Mesenteric fat pad (tissue), 1 donor: ENCODE data around the gene MAP6. TPM values are rescaled to one million over a fixed set of nuclear protein-coding genes. Genes with fewer than 3 reads are reported as not detected.
A peak's percentile ranks its signal among the peaks of the same experiment; 100 is the strongest.
"Not testable (repeated sequence)": the region's sequence is repeated elsewhere in the genome, so short reads cannot be mapped to it uniquely, and the experiment has no call there.

Experiments
- DNase-seq: peaks from one replicate; pipeline ENCODE4 v3.0.0-alpha.2; 2020; ENCODE audit warnings: low spot score
- long read RNA-seq: library from polyadenylated mRNA; unstranded; transcript quantifications from one replicate; pipeline ENCODE4 v2.0.0, GENCODE V29; 2020
- total RNA-seq: library from RNA; stranded (reverse); fragmentation: NEBNext Ultra II Directional; extraction: Animal tissue kit (Norgen Biotek cat#: 25700); gene quantifications from one replicate; pipeline ENCODE4 v1.2.1, GENCODE V29; 2021
- donor health status: DM: yes; HTN: yes; CAD: no.

The MAP6 gene
- total RNA-seq, result 4.8 TPM
- long read RNA-seq, partial matches to known transcripts, result 0 of 1 reads
- long read RNA-seq, other reads (novel, unspliced or antisense), result 1 of 1 reads

DNA sequence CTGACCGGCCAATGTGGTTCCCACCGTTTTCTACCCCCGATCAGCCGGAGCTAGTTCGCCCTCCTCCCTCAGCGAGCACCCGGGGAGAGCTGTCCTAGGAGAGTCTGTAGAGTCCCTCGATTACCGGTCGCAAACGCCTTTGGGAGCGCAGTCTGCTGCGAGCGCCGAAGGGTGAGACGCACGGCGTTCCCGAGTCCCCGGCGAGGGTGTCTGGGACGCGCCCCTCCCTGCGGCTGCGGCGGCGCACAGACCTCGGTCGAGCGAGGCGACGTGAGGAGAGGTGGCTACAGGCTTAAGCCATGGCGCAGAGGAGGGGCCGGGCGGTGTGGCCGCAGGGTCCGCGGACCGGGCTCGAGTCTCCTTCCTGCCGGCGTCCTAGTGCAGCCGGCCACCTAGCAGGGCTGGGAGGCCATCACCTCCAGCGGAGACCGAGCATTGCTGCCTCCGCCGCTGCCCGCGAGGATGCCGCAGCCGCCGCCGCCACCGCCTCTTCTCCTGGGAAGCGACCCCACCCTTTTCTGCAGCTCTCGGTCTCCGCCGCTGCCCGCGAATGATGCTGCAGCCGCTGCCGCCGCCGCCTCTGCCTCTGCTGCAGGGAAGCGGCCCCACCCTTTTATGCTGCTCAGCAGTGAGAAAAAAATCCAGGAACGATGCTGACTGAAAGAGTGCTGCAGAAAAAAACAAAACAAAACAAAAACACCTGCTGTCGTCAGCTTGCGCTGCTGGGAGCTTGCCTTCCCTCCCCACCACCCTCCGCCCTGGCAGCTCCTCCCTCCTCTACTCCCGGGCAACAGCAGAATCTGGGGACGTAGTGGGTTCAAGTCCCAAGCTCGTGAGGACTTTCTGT lies at the start of gene MAP6:
Gene MAP6 (minus strand): TSS at position 588 of the 847 bp plus-strand sequence. CDS start 669 bp downstream, outside the sequence.
- no peak for DNase-seq

DNA sequence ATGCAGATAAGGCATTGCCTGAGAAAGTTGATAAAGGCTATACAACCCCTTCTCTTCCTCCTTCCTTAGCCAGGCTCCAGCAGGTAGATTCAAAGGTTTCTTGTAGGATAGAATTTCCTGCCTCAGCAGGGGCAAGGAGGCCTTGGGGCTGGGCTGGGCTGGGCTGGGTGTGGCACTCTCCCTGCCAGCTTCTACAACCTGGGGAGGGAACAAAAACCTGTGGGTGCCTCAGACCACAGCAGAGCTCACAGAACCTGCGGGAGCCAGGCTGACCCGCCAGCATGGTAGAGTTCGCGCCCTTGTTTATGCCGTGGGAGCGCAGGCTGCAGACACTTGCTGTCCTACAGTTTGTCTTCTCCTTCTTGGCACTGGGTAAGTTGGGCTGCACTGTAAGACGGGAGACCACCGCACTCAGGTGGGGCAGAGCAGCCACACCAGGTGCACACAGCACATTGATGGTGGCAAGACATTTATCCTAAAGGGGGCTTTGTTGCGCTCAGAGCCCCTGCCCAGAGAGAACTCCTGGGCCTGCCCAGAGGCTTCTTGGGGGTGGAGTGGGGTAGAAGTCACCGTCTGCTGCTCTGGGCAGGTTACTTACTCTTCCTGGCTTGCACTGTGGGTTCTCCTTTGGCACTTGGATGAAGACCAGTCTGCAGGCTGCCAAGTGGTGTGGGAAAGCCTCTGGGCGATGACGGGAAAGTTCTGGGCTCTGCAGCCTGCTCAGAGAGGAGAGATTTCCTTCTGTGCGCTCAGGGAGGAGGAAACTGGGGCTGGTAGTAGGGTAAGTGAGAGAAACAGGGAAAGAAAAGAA lies 49.0 kb upstream of the MAP6 start, which contains the start of gene MOGAT2:
Gene MOGAT2 (plus strand): TSS at position 231 of the 811 bp plus-strand sequence. CDS start 51 bp downstream, at position 282.
- DNase-seq, result no peak

DNA sequence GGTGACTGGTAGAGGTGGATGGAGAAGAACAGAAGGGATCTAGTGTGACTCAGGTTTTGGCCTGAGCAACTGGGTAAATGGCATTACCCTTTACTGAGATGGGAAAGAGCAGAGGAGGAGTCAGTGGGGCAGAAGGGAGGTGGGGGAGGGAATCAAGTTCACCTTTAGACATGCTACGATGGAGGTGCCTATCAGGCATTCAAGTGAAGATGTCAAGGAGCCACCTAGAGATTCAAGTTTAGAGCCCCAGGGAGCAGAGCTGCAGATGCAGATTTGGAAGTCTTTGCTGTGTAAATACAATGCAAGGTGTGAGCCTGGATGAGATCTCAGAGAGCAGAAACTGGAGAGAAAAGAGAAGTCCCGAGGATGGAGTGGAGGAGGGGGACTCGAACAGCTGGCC lies 47.8 kb upstream of the MAP6 start:
- DNase-seq, result no peak

DNA sequence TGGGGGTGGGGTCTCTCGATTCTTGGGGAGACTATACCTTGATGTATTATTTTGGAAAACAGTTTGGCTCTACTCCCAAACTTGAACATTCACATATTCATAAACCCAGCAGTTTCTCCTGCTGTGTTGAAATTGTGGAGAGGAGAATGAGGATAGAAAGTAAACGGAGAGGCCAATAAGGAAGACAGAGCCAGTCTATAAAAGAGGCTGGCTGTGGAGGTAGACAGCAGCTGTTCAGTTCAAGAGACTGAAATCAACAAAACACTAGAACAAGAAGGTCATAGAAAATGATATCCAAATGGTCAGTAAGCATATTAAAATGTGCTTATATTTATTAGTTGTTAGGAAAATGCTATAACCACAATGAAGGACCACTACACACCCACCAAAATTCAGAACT lies 46.9 kb upstream of the MAP6 start:
- DNase-seq, result no peak

DNA sequence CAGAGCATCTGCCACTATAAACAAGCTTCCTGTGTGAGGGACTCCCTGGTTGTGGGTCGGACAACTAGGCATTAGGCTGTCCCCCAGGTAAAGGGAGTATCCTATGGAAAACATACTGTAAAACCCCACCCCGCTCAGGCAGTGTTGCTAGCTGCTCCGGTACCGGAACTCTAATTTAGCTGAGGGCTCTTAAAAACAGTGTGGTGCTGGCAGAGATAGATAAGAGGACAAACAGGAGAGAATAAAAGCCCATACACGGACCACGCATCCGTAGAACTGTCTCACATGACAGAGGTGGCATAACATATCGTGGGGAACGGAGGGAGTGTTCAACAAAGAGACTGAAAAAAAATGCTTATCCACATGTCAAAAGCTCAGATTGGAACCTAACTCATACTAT lies 45.4 kb upstream of the MAP6 start:
- peak; percentile 35 for DNase-seq

DNA sequence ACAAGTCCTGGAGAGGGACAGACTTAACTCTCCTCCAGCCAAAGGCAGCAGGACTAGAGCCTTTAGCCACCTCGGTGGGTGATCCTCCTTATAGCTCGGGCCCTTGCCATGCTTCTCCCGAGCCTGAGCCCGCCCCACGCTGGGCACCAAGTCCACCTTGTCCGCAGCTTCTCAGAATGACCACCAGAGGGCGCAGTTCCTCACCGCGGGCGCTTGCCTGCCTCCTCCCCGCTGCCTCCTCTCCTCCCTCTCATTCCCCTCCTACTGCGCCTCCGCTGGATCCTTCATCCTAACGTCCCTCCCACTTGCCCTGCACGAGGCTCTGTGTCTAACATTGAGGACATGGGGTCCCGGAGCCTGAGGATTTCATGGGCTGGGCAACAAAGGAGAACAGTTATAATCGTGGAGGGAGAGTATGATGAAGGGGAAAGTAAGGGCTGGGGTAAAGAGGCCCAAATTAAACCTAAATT lies 37.5 kb upstream of the MAP6 start:
- peak; percentile 90 for DNase-seq

DNA sequence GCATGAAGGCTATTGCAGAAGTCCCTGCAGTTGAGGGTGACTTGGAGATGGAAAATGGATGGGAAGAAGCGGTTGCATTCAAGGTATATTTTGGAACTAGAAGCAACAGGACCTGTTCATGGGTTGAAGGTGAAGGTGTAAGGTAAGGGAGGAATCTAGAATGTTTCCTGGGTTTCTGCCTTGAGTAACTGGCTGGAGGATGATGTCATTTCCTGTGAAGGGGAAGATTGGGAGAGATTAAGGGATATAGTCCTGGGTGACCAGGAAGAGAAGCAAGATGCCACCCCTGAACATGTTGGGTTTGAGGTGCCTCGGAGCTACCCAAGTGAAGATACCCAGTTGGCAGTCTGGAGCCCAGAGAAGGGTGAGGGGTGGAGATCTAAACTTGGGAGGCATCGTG lies 36.7 kb upstream of the MAP6 start:
- no peak for DNase-seq

DNA sequence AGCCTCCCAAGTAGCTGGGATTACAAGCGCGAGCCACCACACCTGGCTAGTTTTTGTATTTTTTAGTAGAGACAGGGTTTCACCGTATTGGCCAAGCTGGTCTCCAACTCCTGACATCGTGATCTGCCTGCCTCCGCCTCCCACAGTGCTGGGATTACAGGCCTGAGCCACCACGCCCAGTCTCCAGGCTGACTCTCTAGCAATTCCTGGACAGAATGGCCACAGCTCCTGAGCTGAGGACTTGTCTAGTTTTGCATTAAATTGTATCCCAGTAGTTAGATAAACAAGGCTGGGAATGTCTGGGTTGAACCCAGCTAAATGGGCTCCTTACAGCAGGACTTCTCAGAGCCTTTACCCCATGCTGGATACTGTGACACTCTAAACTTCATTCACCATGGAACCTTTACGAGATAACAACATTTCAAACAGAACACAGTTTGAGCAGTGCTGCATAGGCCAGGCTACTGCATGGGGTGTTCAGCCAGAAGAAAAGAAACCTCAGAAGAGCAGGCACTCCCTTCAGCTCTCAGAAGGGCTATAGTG lies 34.9 kb upstream of the MAP6 start:
- no peak for DNase-seq

DNA sequence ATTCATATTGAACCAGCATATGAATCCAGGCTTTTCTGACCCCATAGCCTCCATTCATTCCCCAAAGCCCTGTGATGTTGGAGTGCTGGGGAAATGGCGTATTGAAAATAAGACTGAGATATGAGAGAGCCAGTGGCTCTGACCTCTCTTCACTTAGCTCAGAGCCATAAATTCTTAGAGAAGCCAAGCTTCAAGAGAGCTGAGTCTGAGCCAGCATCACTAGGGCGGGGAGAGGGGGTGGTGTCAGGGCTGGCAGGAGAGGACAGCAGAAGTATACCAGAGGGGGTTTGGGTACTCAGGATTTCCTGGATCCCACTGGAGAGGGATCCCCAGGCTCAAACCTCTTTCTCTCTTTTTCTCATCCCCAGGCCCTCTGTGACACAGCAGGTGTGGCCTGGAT lies 32.1 kb upstream of the MAP6 start:
- DNase-seq, result no peak

DNA sequence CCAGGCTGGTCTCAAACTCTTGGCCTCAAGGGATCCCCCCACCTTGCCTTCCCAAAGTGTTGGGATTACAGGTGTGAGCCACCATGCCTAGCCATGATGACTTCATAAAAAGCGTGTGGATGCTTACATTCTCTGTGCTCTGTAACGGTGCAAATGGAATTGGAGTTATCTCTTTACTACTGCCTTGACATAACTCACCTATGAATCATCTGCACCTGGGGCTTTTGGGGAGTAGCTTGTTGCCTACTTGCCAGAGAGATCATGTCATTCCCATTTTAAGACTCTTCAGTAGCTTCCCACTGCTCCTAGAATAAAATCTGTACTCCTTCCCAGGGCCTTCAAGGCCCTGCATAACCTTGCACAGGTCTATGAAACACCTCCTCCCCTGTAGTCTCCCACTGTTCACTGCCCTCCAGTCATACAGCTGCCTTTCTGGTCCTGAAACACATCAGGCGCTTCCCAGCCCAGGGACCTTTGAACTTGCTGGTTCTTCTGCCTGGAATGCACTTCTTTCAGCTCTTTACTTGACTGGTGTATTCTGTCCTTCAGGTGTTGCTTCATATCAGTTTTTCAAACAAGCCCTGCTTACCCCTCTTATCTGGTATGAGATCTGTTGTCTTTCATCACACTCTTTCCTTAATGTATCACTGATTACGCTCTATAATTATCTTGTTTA lies 29.2 kb upstream of the MAP6 start:
- no peak for DNase-seq

DNA sequence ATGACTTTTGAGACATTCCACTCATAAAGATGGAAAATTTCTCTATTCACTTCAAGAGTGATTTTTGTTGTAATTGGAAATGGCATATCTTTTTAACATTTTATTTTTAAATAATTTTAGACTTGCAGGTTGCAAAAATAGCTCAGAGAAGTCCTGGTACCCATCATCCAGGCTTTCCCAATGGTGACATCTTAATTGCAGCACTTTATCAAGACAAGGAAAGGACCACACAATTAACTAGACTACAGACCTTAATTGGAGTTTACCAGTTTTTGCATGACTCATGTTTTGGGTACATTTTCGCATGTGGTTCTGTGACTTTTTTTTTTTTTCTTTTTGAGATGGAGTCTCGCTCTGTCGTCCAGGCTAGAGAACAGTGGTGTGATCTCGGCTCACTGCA lies 23.0 kb upstream of the MAP6 start:
- DNase-seq, result no peak

DNA sequence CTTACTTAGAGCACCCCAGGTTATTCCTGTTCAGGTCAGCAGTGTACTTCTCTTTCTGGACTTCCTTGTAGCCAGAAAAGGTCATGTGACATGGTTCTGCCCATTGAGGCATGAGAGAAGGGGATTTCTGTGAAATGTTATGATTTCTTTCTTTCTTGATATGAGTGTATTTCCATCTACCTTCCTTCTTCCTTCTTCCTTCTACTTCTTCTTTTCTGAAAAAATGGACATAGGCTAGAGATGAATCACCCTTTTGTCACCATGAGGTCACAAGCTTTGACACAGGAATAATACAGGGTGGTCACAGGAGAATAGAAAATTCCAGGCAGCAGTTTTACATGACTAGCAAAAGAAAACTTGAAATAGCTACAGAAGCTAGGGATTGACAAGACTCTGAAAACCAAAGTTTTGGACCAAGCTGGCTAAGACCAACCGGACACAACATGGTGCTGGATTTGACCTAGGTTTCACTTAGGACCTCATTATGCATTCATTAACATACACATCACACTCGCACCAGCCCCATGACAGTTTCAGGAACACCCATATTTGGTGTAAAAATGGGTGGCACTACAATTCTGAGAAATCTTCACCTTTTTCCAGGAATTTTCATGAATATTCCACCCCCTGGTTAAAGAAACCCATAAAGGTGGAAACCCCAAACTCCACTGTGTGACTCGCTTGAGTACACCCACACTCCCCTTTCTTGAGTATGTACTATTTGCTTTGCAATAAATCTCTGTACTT lies 21.2 kb upstream of the MAP6 start:
- DNase-seq, result no peak

DNA sequence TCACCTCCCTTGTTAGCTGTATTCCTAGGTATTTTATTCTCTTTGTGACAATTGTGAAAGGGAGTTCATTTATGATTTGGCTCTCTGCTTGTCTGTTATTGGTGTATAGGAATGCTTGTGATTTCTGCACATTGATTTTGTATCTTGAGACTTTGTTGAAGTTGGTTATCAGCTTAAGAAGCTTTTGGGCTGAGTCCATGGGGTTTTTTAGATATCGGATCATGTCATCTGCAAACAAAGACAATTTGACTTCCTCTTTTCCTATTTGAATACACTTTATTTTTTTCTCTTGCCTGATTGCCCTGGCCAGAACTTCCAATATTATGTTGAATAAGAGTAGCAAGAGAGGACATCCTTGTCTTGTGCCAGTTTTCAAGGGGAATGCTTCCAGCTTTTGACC lies 15.0 kb upstream of the MAP6 start:
- DNase-seq, result not testable (repeated sequence)

DNA sequence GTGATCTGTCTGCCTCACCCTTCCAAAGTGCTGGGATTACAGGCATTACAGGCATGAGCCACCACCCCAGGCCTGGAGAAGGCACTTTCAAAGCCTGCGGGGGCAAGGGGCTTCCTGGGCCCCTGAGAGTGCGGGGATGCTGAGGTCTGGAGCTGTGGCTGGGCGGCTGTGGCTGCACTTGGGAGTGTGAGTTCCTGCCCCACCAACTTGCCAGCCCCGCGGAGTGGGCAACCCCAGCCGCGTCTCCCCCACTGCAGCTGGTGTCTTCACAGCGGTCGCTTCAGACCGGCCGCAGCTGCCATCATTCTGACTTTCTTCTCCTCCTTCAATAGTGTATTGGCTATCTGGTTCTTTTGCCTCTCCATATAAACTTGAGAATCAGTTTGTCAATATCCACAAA lies 10.7 kb upstream of the MAP6 start:
- no peak for DNase-seq

DNA sequence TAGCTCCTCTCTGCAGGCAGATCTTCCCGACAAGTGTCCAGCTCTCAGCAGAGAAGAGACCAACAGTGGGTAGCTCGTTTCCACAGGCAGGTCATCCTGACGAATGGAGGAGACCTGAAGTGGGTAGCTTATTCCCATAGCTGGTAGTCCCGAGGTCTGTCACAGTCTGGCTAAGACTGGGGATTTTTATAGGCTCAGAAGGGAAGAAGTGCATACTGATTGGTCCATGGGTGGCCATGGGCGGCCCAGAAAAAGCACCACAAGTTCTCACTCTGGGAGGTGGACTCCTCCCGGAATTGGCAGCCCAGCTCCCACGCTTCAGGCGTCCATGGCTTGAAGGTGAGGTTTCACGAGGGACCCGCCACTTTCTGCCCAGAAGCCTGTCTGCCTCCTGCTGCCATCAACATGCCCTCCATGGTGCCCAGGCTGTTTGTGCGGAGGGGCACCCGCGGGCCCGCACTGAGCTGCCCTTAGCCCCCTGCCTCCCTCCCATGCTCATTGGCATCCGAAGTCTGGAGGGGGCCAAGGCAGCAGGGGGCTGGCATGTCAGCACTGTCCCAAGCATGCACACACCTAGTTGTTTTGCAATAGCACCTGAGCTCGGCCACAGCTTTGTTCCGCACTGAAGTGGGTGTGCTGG lies 9.9 kb upstream of the MAP6 start:
- DNase-seq, result no peak

DNA sequence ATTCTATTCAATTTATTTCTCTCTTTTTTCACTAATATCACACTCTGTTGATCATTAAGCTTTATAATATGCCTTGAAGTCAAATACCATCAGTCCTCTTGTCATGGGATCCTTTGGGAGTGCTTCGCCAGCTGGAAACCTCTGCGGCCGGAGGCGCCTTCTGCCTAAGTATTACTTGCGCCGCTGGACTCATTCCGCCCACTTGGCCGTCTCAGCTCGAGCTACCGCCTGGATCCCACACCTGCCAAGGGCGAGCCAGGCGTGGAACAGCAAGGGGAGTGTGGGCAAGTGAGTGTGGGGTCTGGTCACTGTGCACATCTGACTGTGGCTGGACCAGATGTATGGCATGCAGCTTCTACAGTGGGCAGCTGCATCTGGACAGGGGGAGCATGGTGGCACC lies 9.1 kb upstream of the MAP6 start:
- no peak for DNase-seq

DNA sequence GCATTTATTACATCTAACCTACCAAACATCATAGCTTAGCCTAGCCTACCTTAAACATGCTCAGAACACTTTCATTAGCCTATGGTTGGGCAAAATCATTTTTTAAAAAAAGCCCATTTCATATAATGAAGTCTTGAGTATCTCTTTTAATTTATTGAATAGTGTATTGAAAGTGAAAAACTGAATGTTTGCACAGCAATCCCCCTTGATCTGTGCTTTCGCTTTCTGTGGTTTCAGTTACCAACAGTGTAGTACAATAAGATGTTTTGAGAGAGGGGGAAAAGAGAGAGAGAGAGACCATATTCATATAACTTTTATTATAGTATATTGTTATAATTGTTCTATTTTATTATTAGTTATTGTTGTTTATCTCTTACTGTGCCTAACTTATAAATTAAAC lies 8.4 kb upstream of the MAP6 start:
- no peak for DNase-seq

DNA sequence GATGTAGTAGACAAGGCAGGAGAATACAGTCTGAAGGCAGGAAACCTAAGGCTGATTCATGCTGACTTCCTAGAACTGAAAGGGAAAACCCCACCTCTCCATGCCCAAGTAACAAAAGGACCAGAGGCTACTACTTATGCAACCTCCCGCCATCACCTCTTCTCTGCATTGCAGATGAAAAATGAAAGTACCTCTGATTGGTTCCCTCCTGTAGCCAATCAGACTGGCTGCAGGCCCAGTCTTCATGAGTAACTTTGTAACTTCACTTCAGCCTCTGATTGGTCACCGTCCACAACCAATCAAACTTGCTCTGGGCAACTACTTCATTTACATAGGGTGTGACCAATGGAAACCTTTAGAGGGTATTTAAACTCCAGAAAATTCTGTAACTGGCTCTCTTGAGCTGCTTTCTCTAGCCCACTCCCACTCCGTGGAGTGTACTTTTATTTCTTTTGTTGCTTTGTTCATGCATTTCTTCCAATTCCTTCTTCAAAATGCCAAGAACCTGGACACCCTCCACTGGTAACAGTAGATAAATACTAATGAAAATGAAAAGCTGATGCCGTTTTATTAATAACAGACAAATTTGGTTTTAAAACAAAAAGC lies 5.2 kb upstream of the MAP6 start:
- DNase-seq, result no peak

DNA sequence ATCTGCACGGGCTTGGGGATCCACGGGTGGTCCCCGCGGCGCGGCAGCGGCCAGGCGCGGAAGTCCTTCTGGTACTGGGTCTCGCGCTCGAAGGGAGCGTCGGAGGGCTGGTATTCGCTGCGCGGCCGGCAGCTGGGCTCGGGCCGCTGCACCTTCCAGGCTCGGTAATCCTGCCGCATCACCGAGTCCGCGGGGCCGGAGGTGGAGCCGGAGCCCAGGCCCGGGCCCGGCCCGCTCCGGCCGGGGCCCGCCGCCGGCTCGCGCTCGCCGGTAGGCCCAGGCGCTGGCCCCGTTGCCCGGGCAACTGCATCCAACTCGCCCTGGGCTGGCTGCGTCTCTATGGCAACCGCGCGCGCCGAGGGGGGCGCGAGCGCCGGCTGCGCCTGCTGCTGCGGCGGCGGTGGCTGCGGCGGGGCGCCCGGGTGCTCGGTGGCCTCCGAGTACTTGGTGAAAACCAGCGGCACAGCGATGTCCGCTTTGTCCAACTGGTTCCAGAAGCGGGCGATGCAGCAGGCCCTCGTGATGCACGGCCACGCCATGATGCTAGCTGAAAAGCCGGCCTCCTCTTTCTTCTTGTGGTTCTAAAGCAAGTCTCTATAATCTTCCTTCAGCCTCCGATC lies 897 bp downstream of the MAP6 start:
- no peak for DNase-seq
